ENCODE measurements around the gene PPP2R3C. TPM values are rescaled to one million over a fixed set of nuclear protein-coding genes. Genes with fewer than 3 reads are reported as not detected.
A peak's percentile ranks its signal among the peaks of the same experiment; 100 is the strongest.

Gene PPP2R3C
- total and polyA plus RNA-seq, 2 donors (not counting 1 experiment from before 2014, with no cell fraction given): 32.6 to 61.9 TPM

- Histone ChIP-seq H3K36me3 (ENCODE audit: control insufficient read depth, insufficient read depth, low read length) (peaks cover 2% of the 10 kb centered on the region), H4K20me1 (ENCODE audit: control insufficient read depth, extremely low read depth, insufficient read depth, low read length) (no peaks in the 10 kb centered on the region), H3K27me3 (ENCODE audit: control insufficient read depth, insufficient read depth, low read length) (no peaks in the 10 kb centered on the region), H3K79me2 (ENCODE audit: control insufficient read depth, insufficient read depth, low read length) (peaks cover 10% of the 10 kb centered on the region), H2AFZ (ENCODE audit: low read length) (no peak overlapping the region), H3K27ac (ENCODE audit: insufficient read depth, low read length) (no peak overlapping the region), H3K4me2 (ENCODE audit: extremely low read depth, insufficient read depth, low read length) (no peak overlapping the region), H3K9ac (ENCODE audit: insufficient read depth, low read length) (no peak overlapping the region), H3K4me1 (ENCODE audit: control insufficient read depth, extremely low read depth, insufficient read depth, low read length) (no peaks in the 10 kb centered on the region), H3K4me3 (replicated peaks in 1 of 4; ENCODE audit: control extremely low read depth in 1 of 4, insufficient read depth in 1 of 4, low read depth in 3 of 4, low read length in 4 of 4) (no peak overlapping the region), H3K9me3 (ENCODE audit: control insufficient read depth, insufficient read depth, low read depth, low read length) (no peaks in the 10 kb centered on the region)
- DNase-seq (ENCODE audit: low read depth in 2 of 2): no peak
- TF ChIP-seq CTCF (conservative IDR thresholded peaks at IDR 0.05 in 1 of 2, IDR thresholded peaks at IDR 0.05 in 1 of 2; ENCODE audit: low read depth in 1 of 2, low read length in 2 of 2) (no peak), EZH2 (IDR thresholded peaks at IDR 0.05; ENCODE audit: low read length, missing control alignments) (no peak)
Observed at GRCh38 chr14:35052637-35053036, 69.2 kb downstream of the PPP2R3C start.

- Histone ChIP-seq H3K9ac (ENCODE audit: insufficient read depth, low read length) (no peak overlapping the region), H3K27ac (ENCODE audit: insufficient read depth, low read length) (no peak overlapping the region), H3K4me3 (replicated peaks in 1 of 4; ENCODE audit: control extremely low read depth in 1 of 4, insufficient read depth in 1 of 4, low read depth in 3 of 4, low read length in 4 of 4) (no peak overlapping the region), H3K27me3 (ENCODE audit: control insufficient read depth, insufficient read depth, low read length) (no peaks in the 10 kb centered on the region), H2AFZ (ENCODE audit: low read length) (no peak overlapping the region), H3K4me1 (ENCODE audit: control insufficient read depth, extremely low read depth, insufficient read depth, low read length) (peaks cover 2% of the 10 kb centered on the region), H4K20me1 (ENCODE audit: control insufficient read depth, extremely low read depth, insufficient read depth, low read length) (no peaks in the 10 kb centered on the region), H3K4me2 (ENCODE audit: extremely low read depth, insufficient read depth, low read length) (no peak overlapping the region), H3K36me3 (ENCODE audit: control insufficient read depth, insufficient read depth, low read length) (peaks cover 2% of the 10 kb centered on the region), H3K9me3 (ENCODE audit: control insufficient read depth, insufficient read depth, low read depth, low read length) (no peaks in the 10 kb centered on the region), H3K79me2 (ENCODE audit: control insufficient read depth, insufficient read depth, low read length) (peaks cover 17% of the 10 kb centered on the region)
- peak; percentile 20 to 53 for DNase-seq (ENCODE audit: low read depth in 2 of 2)
- TF ChIP-seq EZH2 (IDR thresholded peaks at IDR 0.05; ENCODE audit: low read length, missing control alignments): no peak
- TF ChIP-seq CTCF (conservative IDR thresholded peaks at IDR 0.05 in 1 of 2, IDR thresholded peaks at IDR 0.05 in 1 of 2; ENCODE audit: low read depth in 1 of 2, low read length in 2 of 2): no peak
Observed at GRCh38 chr14:35051796-35052195, 70.0 kb downstream of the PPP2R3C start.

GRCh38 chr14:35050652-35051051 lies 71.1 kb downstream of the PPP2R3C start:
- DNase-seq (ENCODE audit: low read depth in 2 of 2): peak; percentile 53 to 66
- H2AFZ ChIP-seq (ENCODE audit: low read length): no peak overlapping the region
- peaks cover 2% of the 10 kb centered on the region for H3K4me1 ChIP-seq (ENCODE audit: control insufficient read depth, extremely low read depth, insufficient read depth, low read length)
- H3K9ac ChIP-seq (ENCODE audit: insufficient read depth, low read length): no peak overlapping the region
- peak overlapping the region; percentile 37 for H3K27ac ChIP-seq (ENCODE audit: insufficient read depth, low read length)
- no peak for TF ChIP-seq EZH2 (IDR thresholded peaks at IDR 0.05; ENCODE audit: low read length, missing control alignments)
- TF ChIP-seq CTCF (conservative IDR thresholded peaks at IDR 0.05 in 1 of 2, IDR thresholded peaks at IDR 0.05 in 1 of 2; ENCODE audit: low read depth in 1 of 2, low read length in 2 of 2): no peak
- H4K20me1 ChIP-seq (ENCODE audit: control insufficient read depth, extremely low read depth, insufficient read depth, low read length): no peaks in the 10 kb centered on the region
- peaks cover 2% of the 10 kb centered on the region for H3K36me3 ChIP-seq (ENCODE audit: control insufficient read depth, insufficient read depth, low read length)
- no peaks in the 10 kb centered on the region for H3K9me3 ChIP-seq (ENCODE audit: control insufficient read depth, insufficient read depth, low read depth, low read length)
- H3K4me2 ChIP-seq (ENCODE audit: extremely low read depth, insufficient read depth, low read length): no peak overlapping the region
- no peak overlapping the region for H3K4me3 ChIP-seq (replicated peaks in 1 of 4; ENCODE audit: control extremely low read depth in 1 of 4, insufficient read depth in 1 of 4, low read depth in 3 of 4, low read length in 4 of 4)
- peaks cover 18% of the 10 kb centered on the region for H3K79me2 ChIP-seq (ENCODE audit: control insufficient read depth, insufficient read depth, low read length)
- H3K27me3 ChIP-seq (ENCODE audit: control insufficient read depth, insufficient read depth, low read length): no peaks in the 10 kb centered on the region
